IMR-90 (cell line): Measurements from ENCODE around the gene TTLL8. TPM values are rescaled to one million over a fixed set of nuclear protein-coding genes. Genes with fewer than 3 reads are reported as not detected.

Source experiments
- ATAC-seq: fragments of 200-7000 bp; cut with Tn5 transposase; 2 replicates; pipeline ENCODE4 v1.9.1; 2020; ENCODE audit warnings: low read depth, mild to moderate bottlenecking, moderate library complexity
- BruUV-seq: library from RNA; stranded (reverse); fragments of 400-500 nt; replicated peaks from 2 replicates; lab custom pipeline; 2021; lab: Mats Ljungman, UMichigan
- CTCF ChIA-PET: fragments of 300-600 bp; formaldehyde crosslinking; extraction: SDS; loops from one replicate; lab custom pipeline; 2021; ENCODE audit warnings: antibody characterized with exemption; lab: Yijun Ruan, JAX
- POLR2A ChIA-PET: fragments of 300-600 bp; sonication (Branson Sonifier 250); formaldehyde crosslinking; loops from one replicate; lab custom pipeline; 2022; ENCODE audit warnings: antibody characterized with exemption; ENCODE audit not compliant: unreplicated experiment; lab: Charles Lee
- DNase-seq: peaks from one replicate; pipeline ENCODE4 v3.0.0; 2013
- H2AFZ ChIP-seq: replicated peaks from 2 replicates; pipeline ENCODE3; 2013; ENCODE audit warnings: low read length, mild to moderate bottlenecking; ENCODE audit not compliant: poor library complexity
- H2AK5ac ChIP-seq: 2 replicates; pipeline ENCODE4 v1.6.1; 2013; ENCODE audit warnings: low read depth, low read length, inconsistent platforms
- H2AK9ac ChIP-seq: replicated peaks from 2 replicates; pipeline ENCODE3; 2013; ENCODE audit warnings: mild to moderate bottlenecking, low read depth, low read length, moderate library complexity; ENCODE audit not compliant: poor library complexity
- H2BK120ac ChIP-seq: 2 replicates; pipeline ENCODE4 v1.6.1; 2013; ENCODE audit warnings: low read depth, low read length, inconsistent platforms
- H2BK15ac ChIP-seq: 3 replicates; pipeline ENCODE4 v1.6.1; 2013; ENCODE audit warnings: low read depth, low read length, inconsistent platforms
- H2BK20ac ChIP-seq: 2 replicates; pipeline ENCODE4 v1.6.1; 2013; ENCODE audit warnings: low read depth, mild to moderate bottlenecking, inconsistent platforms, low read length, moderate library complexity
- H2BK5ac ChIP-seq: 2 replicates; pipeline ENCODE4 v1.6.1; 2013; ENCODE audit warnings: mild to moderate bottlenecking, low read depth, low read length, inconsistent platforms; ENCODE audit not compliant: poor library complexity, severe bottlenecking
- H3K14ac ChIP-seq: replicated peaks from 2 replicates; pipeline ENCODE4 v1.6.1; 2013; ENCODE audit warnings: low read depth, low read length, inconsistent platforms
- H3K18ac ChIP-seq: 2 replicates; pipeline ENCODE4 v1.6.1; 2013; ENCODE audit warnings: low read depth, low read length, control low read depth
- H3K23ac ChIP-seq: 2 replicates; pipeline ENCODE4 v1.6.1; 2013; ENCODE audit warnings: low read depth, low read length, inconsistent platforms
- H3K27ac ChIP-seq: 2 replicates; pipeline ENCODE4 v1.5.1; 2013; ENCODE audit warnings: mild to moderate bottlenecking, control low read depth, low read length; ENCODE audit not compliant: insufficient read depth
- H3K27me3 ChIP-seq: 2 replicates; pipeline ENCODE4 v1.6.1; 2013; ENCODE audit warnings: low read length; ENCODE audit not compliant: control insufficient read depth, insufficient read depth
- H3K36me3 ChIP-seq: 2 replicates; pipeline ENCODE4 v1.6.1; 2013; ENCODE audit warnings: low read length, mixed read lengths; ENCODE audit not compliant: control insufficient read depth, insufficient read depth
- H3K4ac ChIP-seq: 2 replicates; pipeline ENCODE4 v1.6.1; 2013; ENCODE audit warnings: low read depth, low read length, inconsistent platforms
- H3K4me1 ChIP-seq: 2 replicates; pipeline ENCODE4 v1.6.1; 2013; ENCODE audit warnings: low read length, mixed read lengths; ENCODE audit not compliant: control insufficient read depth, insufficient read depth
- H3K4me2 ChIP-seq: 2 replicates; pipeline ENCODE4 v1.6.1; 2013; ENCODE audit warnings: low read depth, mild to moderate bottlenecking, control low read depth, low read length, moderate library complexity
- H3K4me3 ChIP-seq: 2 replicates; pipeline ENCODE4 v1.5.1; 2013; ENCODE audit warnings: low read depth, mild to moderate bottlenecking, control low read depth, low read length, moderate library complexity; ENCODE audit not compliant: insufficient read depth
- H3K56ac ChIP-seq: 2 replicates; pipeline ENCODE4 v1.6.1; 2013; ENCODE audit warnings: low read length, inconsistent platforms; ENCODE audit not compliant: insufficient read depth; ENCODE audit errors: extremely low read depth
- H3K79me1 ChIP-seq, 2 experiments: 2 replicates each; pipeline ENCODE4 v1.6.1; 2013; ENCODE audit warnings: low read length in 2 of 2, inconsistent platforms in 1 of 2, low read depth in 1 of 2
- H3K9ac ChIP-seq: 2 replicates; pipeline ENCODE4 v1.6.1; 2013; ENCODE audit warnings: low read depth, low read length, control low read depth
- H3K9me1 ChIP-seq: 2 replicates; pipeline ENCODE4 v1.6.1; 2013; ENCODE audit warnings: low read length, inconsistent platforms; ENCODE audit not compliant: insufficient read depth
- H3K9me3 ChIP-seq: 2 replicates; pipeline ENCODE4 v1.6.1; 2013; ENCODE audit warnings: low read length; ENCODE audit not compliant: control insufficient read depth, insufficient read depth
- H4K20me1 ChIP-seq: 2 replicates; pipeline ENCODE4 v1.6.1; 2013; ENCODE audit warnings: low read length, inconsistent platforms; ENCODE audit not compliant: insufficient read depth
- H4K5ac ChIP-seq: 2 replicates; pipeline ENCODE4 v1.6.1; 2013; ENCODE audit warnings: mild to moderate bottlenecking, low read depth, low read length, control low read depth
- H4K8ac ChIP-seq, 2 experiments: 2 replicates each; pipeline ENCODE4 v1.6.1; 2013; ENCODE audit warnings: low read depth in 2 of 2, low read length in 2 of 2, control low read depth in 1 of 2, inconsistent platforms in 1 of 2
- H4K91ac ChIP-seq: 2 replicates; pipeline ENCODE4 v1.6.1; 2013; ENCODE audit warnings: low read depth, low read length, inconsistent platforms; ENCODE audit not compliant: insufficient read depth
- FOS ChIP-seq: fragments of 150-350 bp; IDR thresholded peaks from 2 replicates; pipeline ENCODE4 v1.6.1; 2016; ENCODE audit warnings: low read depth, low read length
- MAFK ChIP-seq: IDR thresholded peaks from 2 replicates; pipeline ENCODE4 v1.6.1; 2012; ENCODE audit warnings: low read depth, low read length, improper control_type of control experiment
- MXI1 ChIP-seq: IDR thresholded peaks from 2 replicates; pipeline ENCODE4 v1.6.1; 2012; ENCODE audit warnings: low read depth, mild to moderate bottlenecking, low read length, moderate library complexity, borderline replicate concordance
- NFE2L2 ChIP-seq: fragments of 150-350 bp; IDR thresholded peaks from 2 replicates; pipeline ENCODE4 v1.6.1; 2016; ENCODE audit warnings: low read depth, mild to moderate bottlenecking, low read length
- POLR2A ChIP-seq: IDR thresholded peaks from 2 replicates; pipeline ENCODE4 v1.6.1; 2012; ENCODE audit warnings: mild to moderate bottlenecking, low read depth, low read length
- RCOR1 ChIP-seq: IDR thresholded peaks from 2 replicates; pipeline ENCODE4 v1.6.1; 2012; ENCODE audit warnings: mild to moderate bottlenecking, low read length, improper control_type of control experiment; ENCODE audit not compliant: insufficient replicate concordance
- WGBS, 2 experiments: methylation state at CpG; one replicate each; pipeline versions ENCODE4 v1.1.5 to v1.1.7; 2013; ENCODE audit warnings: missing lambda C conversion rate in 2 of 2; ENCODE audit not compliant: insufficient read length in 1 of 2; ENCODE audit errors: extremely low coverage in 2 of 2; 5-methylcytosine and 5-hydroxymethylcytosine counted together
- dilution Hi-C: fragments of 300-500 bp; cut with HindIII; formaldehyde crosslinking; loops from one replicate; pipeline ENCODE4 v1.14.3; 2018; ENCODE audit warnings: low sequenced_read_pairs; ENCODE audit not compliant: unreplicated experiment
- in situ Hi-C: fragments of 300-500 bp; cut with MboI; formaldehyde crosslinking; loops from 3 replicates; pipeline ENCODE4 v1.14.3; 2019; ENCODE audit warnings: low sequenced_read_pairs, inconsistent platforms, mixed read lengths
- intact Hi-C: fragments of 100-400 bp; cut with micrococcal nuclease; formaldehyde crosslinking; loops from 2 replicates; pipeline ENCODE4 v1.10.0; 2022
- polyA plus RNA-seq, 3 experiments: library from polyadenylated mRNA; depleted of rRNA; stranded (reverse); fragments of >200 nt; gene quantifications; 2 replicates each; pipeline ENCODE4 v1.2.3, GENCODE V29; 2012; ENCODE audit warnings: low replicate concordance in 1 of 3
- total RNA-seq: library from RNA; depleted of rRNA; stranded (reverse); fragments of >200 nt; gene quantifications from 2 replicates; pipeline ENCODE4 v1.2.3, GENCODE V29; 2012
- TF ChIP-seq, protein P1 (sequence below): fragments of 150-350 bp; IDR thresholded peaks from 2 replicates; pipeline ENCODE4 v1.6.1; 2016; ENCODE audit warnings: low read depth, mild to moderate bottlenecking, low read length, moderate library complexity, borderline replicate concordance

The TTLL8 gene
- total and polyA plus RNA-seq, 2 of the 4 experiments (the other 2 are of a cell fraction) = not detected

- Histone ChIP-seq H4K20me1 (no peaks in the 10 kb centered on the region), H4K91ac (no peak overlapping the region), H2AFZ (no peak overlapping the region), H3K14ac (no peak overlapping the region), H3K23ac (no peak overlapping the region), H3K4me2 (no peak overlapping the region), H4K8ac (no peak overlapping the region), H3K4me3 (no peak overlapping the region), H2BK5ac (no peak overlapping the region), H3K27ac (no peak overlapping the region), H2BK120ac (no peak overlapping the region), H3K9me1 (no peaks in the 10 kb centered on the region), H3K36me3 (no peaks in the 10 kb centered on the region), H3K9me3 (peaks cover 16% of the 10 kb centered on the region), H3K4ac (no peak overlapping the region), H3K27me3 (peaks cover 31% of the 10 kb centered on the region), H4K5ac (no peak overlapping the region), H3K4me1 (no peaks in the 10 kb centered on the region), H2AK5ac (no peak overlapping the region), H3K56ac (no peak overlapping the region), H3K9ac (no peak overlapping the region), H2BK20ac (no peak overlapping the region), H2BK15ac (no peak overlapping the region), H3K18ac (no peak overlapping the region), H2AK9ac (no peak overlapping the region), H3K79me1 (no peaks in the 10 kb centered on the region)
- dilution Hi-C loops = no loop called here
- ATAC-seq (no peak), DNase-seq (no peak)
- TF ChIP-seq MAFK (no peak), RCOR1 (no peak), POLR2A (no peak), MXI1 (no peak), FOS (no peak), NFE2L2 (no peak)
- TF ChIP-seq, protein P1, sequence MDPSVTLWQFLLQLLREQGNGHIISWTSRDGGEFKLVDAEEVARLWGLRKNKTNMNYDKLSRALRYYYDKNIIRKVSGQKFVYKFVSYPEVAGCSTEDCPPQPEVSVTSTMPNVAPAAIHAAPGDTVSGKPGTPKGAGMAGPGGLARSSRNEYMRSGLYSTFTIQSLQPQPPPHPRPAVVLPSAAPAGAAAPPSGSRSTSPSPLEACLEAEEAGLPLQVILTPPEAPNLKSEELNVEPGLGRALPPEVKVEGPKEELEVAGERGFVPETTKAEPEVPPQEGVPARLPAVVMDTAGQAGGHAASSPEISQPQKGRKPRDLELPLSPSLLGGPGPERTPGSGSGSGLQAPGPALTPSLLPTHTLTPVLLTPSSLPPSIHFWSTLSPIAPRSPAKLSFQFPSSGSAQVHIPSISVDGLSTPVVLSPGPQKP = no peak
- POLR2A ChIA-PET = no interaction called here
- CTCF ChIA-PET = no interaction called here
- BruUV-seq = no TSS peak
- intact Hi-C loops = no loop called here
- in situ Hi-C loops = no loop called here
- WGBS, 2 experiments = 81% methylated on average over 3 of the region's 7 CpGs; no CpG with 5 or more reads in 1 of the 2 experiments
Measured at GRCh38 chr22:50040717-50041116, 17.4 kb downstream of the TTLL8 start.
